ENCODE measurements around the gene FRY. TPM values are rescaled to one million over a fixed set of nuclear protein-coding genes. Genes with fewer than 3 reads are reported as not detected.

FRY gene
- total RNA-seq, 4 donors from 2014 or later, result 99.5 to 285 (median 158) TPM

- Histone ChIP-seq H3K4me3 (no peak overlapping the region), H3K9me3 (no peaks in the 10 kb centered on the region), H3K4me1 (peaks cover 0 to 24% (median 2%) of the 10 kb centered on the region in 3 donors), H3K36me3 (no peaks in the 10 kb centered on the region), H3K27ac (no peak overlapping the region), H3K27me3 (no peaks in the 10 kb centered on the region)
- ATAC-seq, result no peak
- 94 to 100% methylated on average over 5 of the region's 5 CpGs for WGBS, 2 donors (ENCODE audit: low coverage in 1 of 2)
- no peak for TF ChIP-seq CTCF (IDR thresholded peaks at IDR 0.05)
- TF ChIP-seq POLR2AphosphoS5 (IDR thresholded peaks at IDR 0.05), result no peak
- TF ChIP-seq POLR2A (IDR thresholded peaks at IDR 0.05), result no peak
- TF ChIP-seq EP300 (IDR thresholded peaks at IDR 0.05), result no peak
These were observed 107.7 kb downstream of the FRY start for GRCh38 chr13:32139251-32139650.

DNA sequence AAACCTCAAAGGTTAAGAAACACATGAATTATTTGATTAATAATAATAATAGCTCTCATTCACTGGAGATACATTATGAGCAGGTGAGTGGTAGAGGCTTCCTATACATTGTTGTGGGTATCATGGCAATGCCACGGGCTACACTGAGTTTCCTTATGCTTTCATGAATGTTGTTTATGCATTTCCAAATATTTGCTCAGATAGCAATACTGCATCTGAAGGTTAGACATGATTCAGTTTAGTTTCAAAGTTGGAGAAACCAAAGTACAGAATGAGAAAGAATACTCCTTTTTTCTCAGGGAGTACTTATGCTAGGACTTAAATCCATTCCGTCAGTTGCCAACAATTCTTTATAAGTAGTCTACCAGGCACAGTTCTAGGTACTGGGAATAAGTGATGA lies 108.5 kb downstream of the FRY start:
- WGBS, 2 donors (ENCODE audit: low coverage in 1 of 2), result 97 to 100% methylated on average over 2 of the region's 2 CpGs
- ATAC-seq, result no peak
- Histone ChIP-seq H3K27ac (no peak overlapping the region), H3K4me1 (peaks cover 0 to 15% (median 2%) of the 10 kb centered on the region in 3 donors), H3K27me3 (no peaks in the 10 kb centered on the region), H3K4me3 (no peak overlapping the region), H3K9me3 (no peaks in the 10 kb centered on the region), H3K36me3 (no peaks in the 10 kb centered on the region)
- TF ChIP-seq CTCF (IDR thresholded peaks at IDR 0.05), result no peak
- no peak for TF ChIP-seq POLR2A (IDR thresholded peaks at IDR 0.05)
- no peak for TF ChIP-seq EP300 (IDR thresholded peaks at IDR 0.05)
- TF ChIP-seq POLR2AphosphoS5 (IDR thresholded peaks at IDR 0.05), result no peak

DNA sequence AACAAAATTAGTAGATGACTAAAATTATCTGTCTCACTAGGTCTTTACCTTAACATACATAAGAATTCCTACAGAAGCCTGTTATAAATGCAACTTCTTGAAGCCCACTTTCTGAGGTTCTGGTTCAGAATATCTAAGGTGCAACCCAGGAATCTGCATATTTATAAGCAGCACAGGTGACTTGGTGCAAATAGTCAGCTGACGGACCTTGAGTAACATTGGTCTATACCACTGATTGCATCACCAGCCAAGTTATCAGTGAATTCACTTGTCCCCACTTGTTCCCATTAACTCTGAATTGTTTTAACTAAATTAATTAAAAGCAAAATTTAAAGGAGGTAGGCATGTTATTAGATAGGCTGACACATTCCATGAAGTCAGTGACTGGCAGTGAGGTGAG lies 109.9 kb downstream of the FRY start:
- H3K4me3 ChIP-seq, result no peak overlapping the region
- ATAC-seq, result no peak
- H3K36me3 ChIP-seq, result no peaks in the 10 kb centered on the region
- 0 to 50% methylated on average over 1 of the region's 1 CpG for WGBS, 2 donors (ENCODE audit: low coverage in 1 of 2)
- H3K9me3 ChIP-seq, result no peaks in the 10 kb centered on the region
- no peaks in the 10 kb centered on the region for H3K27me3 ChIP-seq
- TF ChIP-seq POLR2AphosphoS5 (IDR thresholded peaks at IDR 0.05), result no peak
- no peak for TF ChIP-seq CTCF (IDR thresholded peaks at IDR 0.05)
- no peak for TF ChIP-seq POLR2A (IDR thresholded peaks at IDR 0.05)
- TF ChIP-seq EP300 (IDR thresholded peaks at IDR 0.05), result no peak
- H3K4me1 ChIP-seq, result peaks cover 0 to 2% (median 0%) of the 10 kb centered on the region in 3 donors
- no peak overlapping the region for H3K27ac ChIP-seq

DNA sequence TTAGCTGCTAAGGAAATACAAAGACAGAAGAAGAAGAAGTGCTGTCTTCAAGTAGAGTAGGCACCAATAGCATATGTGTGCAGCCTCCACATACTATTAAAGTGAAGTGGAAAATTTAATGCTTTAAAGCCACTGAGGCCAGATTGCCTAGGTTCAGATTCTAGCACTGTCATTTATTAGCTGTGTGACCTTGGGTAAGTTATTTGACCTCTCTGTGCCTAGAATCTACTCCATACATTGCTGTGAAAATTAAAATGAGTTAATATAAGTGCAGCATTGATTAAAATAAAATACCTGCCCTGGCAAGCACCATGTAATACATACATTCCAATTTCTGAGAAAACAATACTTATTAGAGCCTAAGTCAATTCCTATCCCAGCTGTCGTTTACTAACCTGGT lies 110.5 kb downstream of the FRY start:
- Histone ChIP-seq H3K36me3 (no peaks in the 10 kb centered on the region), H3K4me3 (no peak overlapping the region), H3K4me1 (peaks cover 0 to 1% (median 0%) of the 10 kb centered on the region in 3 donors), H3K27me3 (no peaks in the 10 kb centered on the region), H3K9me3 (no peaks in the 10 kb centered on the region), H3K27ac (no peak overlapping the region)
- no peak for ATAC-seq
- TF ChIP-seq EP300 (IDR thresholded peaks at IDR 0.05) (no peak), POLR2A (IDR thresholded peaks at IDR 0.05) (no peak), CTCF (IDR thresholded peaks at IDR 0.05) (no peak), POLR2AphosphoS5 (IDR thresholded peaks at IDR 0.05) (no peak)
- WGBS, 2 donors (ENCODE audit: low coverage in 1 of 2), result 95 to 100% methylated on average over 1 of the region's 1 CpG

DNA sequence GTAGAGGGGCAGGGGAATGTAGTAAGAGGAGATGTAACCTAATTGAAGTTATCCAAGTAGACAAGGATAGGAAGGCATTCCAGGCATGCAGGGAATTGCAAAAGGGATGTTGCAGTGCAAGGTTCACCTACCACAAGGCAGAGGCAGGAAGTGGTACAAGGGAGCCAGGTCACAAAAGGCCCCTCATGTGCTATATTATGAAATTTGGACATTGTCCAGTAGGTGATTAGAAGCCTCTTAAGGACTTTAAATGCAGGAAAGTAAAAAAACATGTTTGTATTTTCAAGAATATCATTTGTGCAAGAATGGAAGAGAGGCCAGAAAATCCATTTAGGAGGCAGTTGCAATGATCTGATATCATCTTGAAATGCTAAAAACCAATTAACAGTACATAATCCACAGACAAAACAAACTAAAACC lies 111.4 kb downstream of the FRY start:
- no peak overlapping the region for H3K27ac ChIP-seq
- ATAC-seq, result no peak
- H3K4me3 ChIP-seq, result no peak overlapping the region

More for the DNA sequence above, 111.4 kb downstream of the FRY start:
- no peak for TF ChIP-seq EP300 (IDR thresholded peaks at IDR 0.05)
- no peak for TF ChIP-seq POLR2A (IDR thresholded peaks at IDR 0.05)
- Histone ChIP-seq H3K36me3 (no peaks in the 10 kb centered on the region), H3K27me3 (no peaks in the 10 kb centered on the region), H3K4me1 (peaks cover 0 to 10% (median 0%) of the 10 kb centered on the region in 3 donors), H3K9me3 (no peaks in the 10 kb centered on the region)

Data from gastroesophageal sphincter (tissue), 4 donors.